ENCODE measurements around the gene SYNE1. TPM values are rescaled to one million over a fixed set of nuclear protein-coding genes. Genes with fewer than 3 reads are reported as not detected.

The SYNE1 gene
- total and polyA plus RNA-seq, 2 of the 8 experiments (the other 6 are each of a cell fraction or from before 2014, with no cell fraction given): 2.8 to 5.5 TPM

DNA sequence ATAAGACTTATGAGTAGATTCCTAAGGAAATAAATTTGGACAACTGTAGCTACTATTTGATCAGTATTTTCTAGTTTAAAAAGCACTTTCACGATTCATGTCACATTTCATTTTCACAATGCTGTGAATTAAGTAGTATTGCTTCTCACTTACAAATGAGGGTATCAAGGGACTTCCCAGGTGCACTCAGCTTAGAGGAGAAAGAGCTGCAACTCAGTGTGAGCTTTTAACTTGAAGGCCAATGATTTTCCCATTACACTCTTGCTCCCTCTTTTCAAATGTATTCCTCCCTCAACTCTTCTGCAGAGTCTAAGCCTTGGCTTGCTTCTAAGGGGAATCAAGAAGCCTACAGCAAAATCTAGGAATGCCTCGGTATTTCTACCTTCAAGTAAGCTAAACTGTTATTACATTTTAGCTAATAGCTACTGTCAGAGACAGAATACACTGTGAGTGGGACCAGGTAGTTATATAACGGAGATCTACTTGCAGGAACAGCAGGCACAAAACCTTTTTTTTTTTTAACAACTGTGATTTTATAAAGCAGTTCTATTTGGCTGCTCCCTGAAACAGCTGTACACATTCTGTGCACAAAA is 339.0 kb downstream of the SYNE1 start:
- H3K4ac ChIP-seq (replicated peaks; ENCODE audit: insufficient read length, low read depth, low read length): no peak overlapping the region
- no peak overlapping the region for H2AFZ ChIP-seq (ENCODE audit: low read length)
- H2BK12ac ChIP-seq (ENCODE audit: low read depth, low read length): no peak overlapping the region
- H3K79me2 ChIP-seq (ENCODE audit: control insufficient read depth in 1 of 2, insufficient read depth in 2 of 2, low read length in 2 of 2): no peaks in the 10 kb centered on the region
- 83% methylated on average over 3 of the region's 3 CpGs; no CpG with 5 or more reads in 1 of the 2 experiments for WGBS, 2 experiments (ENCODE audit: extremely low coverage in 1 of 2, insufficient coverage in 1 of 2, insufficient read length in 1 of 2, insufficient replicate concordance in 2 of 2, low coverage in 1 of 2, low lambda C conversion rate in 2 of 2, missing lambda C conversion rate in 1 of 2)
- H3K18ac ChIP-seq (ENCODE audit: extremely low read depth, low read length): no peak overlapping the region
- no peak overlapping the region for H2BK15ac ChIP-seq (ENCODE audit: low read length)
- no peak overlapping the region for H3K4me3 ChIP-seq (ENCODE audit: extremely low read depth in 1 of 4, insufficient read depth in 2 of 4, low read depth in 3 of 4, low read length in 4 of 4)
- no peak overlapping the region for H3K23ac ChIP-seq (ENCODE audit: insufficient read length)
- H3K14ac ChIP-seq (ENCODE audit: insufficient read length): no peak overlapping the region
- no peaks in the 10 kb centered on the region for H3K23me2 ChIP-seq (ENCODE audit: low read depth, low read length)
- no peak overlapping the region for H4K91ac ChIP-seq (replicated peaks; ENCODE audit: insufficient read length, low read length)
- H3K9ac ChIP-seq (replicated peaks in 1 of 4; ENCODE audit: extremely low read depth in 1 of 4, low read depth in 3 of 4, low read length in 3 of 4): no peak overlapping the region
- FAIRE-seq (no peak), DNase-seq (ENCODE audit: low read depth in 1 of 2, low spot score in 2 of 2) (no peak)
- H3K4me2 ChIP-seq (ENCODE audit: insufficient read depth in 1 of 2, low read depth in 2 of 2, low read length in 2 of 2): no peak overlapping the region
- no peaks in the 10 kb centered on the region for H3K9me3 ChIP-seq (ENCODE audit: insufficient read depth in 2 of 2, low read depth in 1 of 2, low read length in 1 of 2)
- H3K56ac ChIP-seq (replicated peaks; ENCODE audit: insufficient read length, low read depth, low read length): no peak overlapping the region
- no peak overlapping the region for H3K27ac ChIP-seq (ENCODE audit: low read depth, low read length)
- POLR2A ChIA-PET (ENCODE audit: partially characterized antibody): interaction anchor here (0.5 kb wide), 1 partner anchor 426 kb away, joined by 3 read pairs; no protein-coding TSS in a partner anchor
- H2BK5ac ChIP-seq (ENCODE audit: low read depth, low read length): no peak overlapping the region
- no peak for TF ChIP-seq POLR2A (IDR thresholded peaks at IDR 0.05; ENCODE audit: control extremely low read depth in 1 of 2, low read depth in 2 of 2, low read length in 2 of 2)
- TF ChIP-seq HDAC6 (IDR thresholded peaks at IDR 0.05; ENCODE audit: low read depth, low read length): no peak
- TF ChIP-seq SP4 (IDR thresholded peaks at IDR 0.05; ENCODE audit: low read length): no peak
- no peak for TF ChIP-seq CTBP2 (IDR thresholded peaks at IDR 0.05; ENCODE audit: borderline replicate concordance, insufficient read depth, insufficient read length, low read length)
- no peak for TF ChIP-seq TAF7 (optimal IDR thresholded peaks at IDR 0.05; ENCODE audit: borderline replicate concordance, low read depth, low read length)
- no peak for TF ChIP-seq SIN3A (conservative IDR thresholded peaks at IDR 0.05 in 1 of 2, IDR thresholded peaks at IDR 0.05 in 1 of 2; ENCODE audit: low read depth in 1 of 2, low read length in 2 of 2)
- TF ChIP-seq RAD21 (IDR thresholded peaks at IDR 0.05 in 1 of 2, conservative IDR thresholded peaks at IDR 0.05 in 1 of 2; ENCODE audit: low read depth in 2 of 2, low read length in 2 of 2): no peak
- TF ChIP-seq ZNF274 (IDR thresholded peaks at IDR 0.05; ENCODE audit: borderline replicate concordance, extremely low read depth, low read length): no peak
- TF ChIP-seq, protein P1, sequence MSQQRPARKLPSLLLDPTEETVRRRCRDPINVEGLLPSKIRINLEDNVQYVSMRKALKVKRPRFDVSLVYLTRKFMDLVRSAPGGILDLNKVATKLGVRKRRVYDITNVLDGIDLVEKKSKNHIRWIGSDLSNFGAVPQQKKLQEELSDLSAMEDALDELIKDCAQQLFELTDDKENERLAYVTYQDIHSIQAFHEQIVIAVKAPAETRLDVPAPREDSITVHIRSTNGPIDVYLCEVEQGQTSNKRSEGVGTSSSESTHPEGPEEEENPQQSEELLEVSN (IDR thresholded peaks at IDR 0.05): no peak
- no peak for TF ChIP-seq BRCA1 (IDR thresholded peaks at IDR 0.05; ENCODE audit: low read depth, low read length)
- H2BK20ac ChIP-seq (ENCODE audit: low read length): no peak overlapping the region
- H2AK5ac ChIP-seq (ENCODE audit: low read depth, low read length): no peak overlapping the region
- CTCF ChIA-PET (ENCODE audit: partially characterized antibody): interaction anchor here (0.6 to 2.5 kb wide), 7 partner anchors 15 to 635 kb away, joined by 3 to 14 read pairs (median 4); no protein-coding TSS in a partner anchor
- peaks cover 0 to 9% (median 1%) of the 10 kb centered on the region in 4 experiments; a peak in 1 of 7 replicates for H3K4me1 ChIP-seq (replicated peaks in 1 of 4; ENCODE audit: control insufficient read depth in 3 of 4, insufficient read depth in 4 of 4, low read length in 3 of 4)
- no peaks in the 10 kb centered on the region for H3K36me3 ChIP-seq (ENCODE audit: control insufficient read depth in 2 of 4, insufficient read depth in 4 of 4, low read length in 3 of 4)
- no peaks in the 10 kb centered on the region for H4K20me1 ChIP-seq (replicated peaks in 1 of 2; ENCODE audit: control insufficient read depth in 1 of 2, insufficient read depth in 2 of 2, low read length in 2 of 2)
- no peak overlapping the region for H2BK120ac ChIP-seq (replicated peaks; ENCODE audit: low read depth, low read length)
- no peaks in the 10 kb centered on the region for H3K27me3 ChIP-seq (replicated peaks in 1 of 4; ENCODE audit: control insufficient read depth in 3 of 4, extremely low read depth in 1 of 4, insufficient read depth in 3 of 4, low read length in 3 of 4)
- no peaks in the 10 kb centered on the region for H3K79me1 ChIP-seq (ENCODE audit: low read depth, low read length)
- H4K8ac ChIP-seq (ENCODE audit: extremely low read depth, insufficient read depth, low read length): no peak overlapping the region
- H4K5ac ChIP-seq (ENCODE audit: insufficient read length, low read depth, low read length): no peak overlapping the region

Measured in H1 (cell line).